ENCODE data around the gene PLEKHB2. TPM values are rescaled to one million over a fixed set of nuclear protein-coding genes. Genes with fewer than 3 reads are reported as not detected.
"Not testable (repeated sequence)": the region's sequence is repeated elsewhere in the genome, so short reads cannot be mapped to it uniquely, and the experiment has no call there.

Gene PLEKHB2
- total and polyA plus RNA-seq, 3 donors from 2014 or later: 86.5 to 126 (median 109) TPM

DNA sequence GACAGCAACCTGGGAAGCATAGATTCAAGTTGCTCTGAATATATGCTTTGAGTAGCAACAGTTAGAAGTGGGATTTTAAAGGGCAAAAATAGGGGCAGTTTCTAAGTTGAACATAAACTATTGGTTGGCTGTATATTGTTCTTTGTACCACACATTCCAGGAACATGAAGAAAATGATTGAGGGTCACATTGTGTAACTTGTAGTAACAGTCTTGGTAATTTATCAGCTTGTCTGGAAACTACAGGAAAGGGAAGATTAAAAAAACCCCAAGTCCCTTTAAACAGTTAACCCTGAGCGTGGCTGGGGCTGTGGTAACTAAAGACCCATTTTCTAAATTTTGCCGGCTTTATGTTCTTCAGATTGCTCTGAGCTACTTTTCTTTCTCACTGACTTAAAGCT, 7.4 kb downstream of the PLEKHB2 start:
- TF ChIP-seq, protein P1, sequence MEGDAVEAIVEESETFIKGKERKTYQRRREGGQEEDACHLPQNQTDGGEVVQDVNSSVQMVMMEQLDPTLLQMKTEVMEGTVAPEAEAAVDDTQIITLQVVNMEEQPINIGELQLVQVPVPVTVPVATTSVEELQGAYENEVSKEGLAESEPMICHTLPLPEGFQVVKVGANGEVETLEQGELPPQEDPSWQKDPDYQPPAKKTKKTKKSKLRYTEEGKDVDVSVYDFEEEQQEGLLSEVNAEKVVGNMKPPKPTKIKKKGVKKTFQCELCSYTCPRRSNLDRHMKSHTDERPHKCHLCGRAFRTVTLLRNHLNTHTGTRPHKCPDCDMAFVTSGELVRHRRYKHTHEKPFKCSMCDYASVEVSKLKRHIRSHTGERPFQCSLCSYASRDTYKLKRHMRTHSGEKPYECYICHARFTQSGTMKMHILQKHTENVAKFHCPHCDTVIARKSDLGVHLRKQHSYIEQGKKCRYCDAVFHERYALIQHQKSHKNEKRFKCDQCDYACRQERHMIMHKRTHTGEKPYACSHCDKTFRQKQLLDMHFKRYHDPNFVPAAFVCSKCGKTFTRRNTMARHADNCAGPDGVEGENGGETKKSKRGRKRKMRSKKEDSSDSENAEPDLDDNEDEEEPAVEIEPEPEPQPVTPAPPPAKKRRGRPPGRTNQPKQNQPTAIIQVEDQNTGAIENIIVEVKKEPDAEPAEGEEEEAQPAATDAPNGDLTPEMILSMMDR (IDR thresholded peaks at IDR 0.05): no peak
- no peak for TF ChIP-seq POLR2A (IDR thresholded peaks at IDR 0.05)
- no peak for DNase-seq
- Histone ChIP-seq H3K36me3 (ENCODE audit: low read depth, missing control alignments) (no peaks in the 10 kb centered on the region), H3K4me3 (no peak overlapping the region), H3K27ac (no peak overlapping the region), H3K27me3 (no peaks in the 10 kb centered on the region), H3K9me3 (no peaks in the 10 kb centered on the region), H3K4me1 (no peaks in the 10 kb centered on the region)
- 68 to 83% methylated on average over 2 of the region's 2 CpGs for WGBS, 2 donors
- intact Hi-C loops (cut with DNase I; ENCODE audit: low total_unique reads): no loop called here

GRCh38 chr2:131113566-131114227, 8.6 kb downstream of the PLEKHB2 start:
- WGBS, 2 donors: 85 to 93% methylated on average over 7 of the region's 7 CpGs
- no peaks in the 10 kb centered on the region for H3K36me3 ChIP-seq (ENCODE audit: low read depth, missing control alignments)
- no peaks in the 10 kb centered on the region for H3K4me1 ChIP-seq
- H3K4me3 ChIP-seq: no peak overlapping the region
- intact Hi-C loops (cut with DNase I; ENCODE audit: low total_unique reads): no loop called here
- no peaks in the 10 kb centered on the region for H3K27me3 ChIP-seq
- H3K9me3 ChIP-seq: no peaks in the 10 kb centered on the region
- H3K27ac ChIP-seq: no peak overlapping the region
- DNase-seq: no peak
- TF ChIP-seq POLR2A (IDR thresholded peaks at IDR 0.05): no peak
- TF ChIP-seq, protein P1 (IDR thresholded peaks at IDR 0.05): no peak

GRCh38 chr2:131114950-131115349, 9.8 kb downstream of the PLEKHB2 start:
- DNase-seq; H3K27ac ChIP-seq; H3K36me3 ChIP-seq (ENCODE audit: low read depth, missing control alignments); H3K4me1 ChIP-seq; H3K9me3 ChIP-seq; intact Hi-C loops (cut with DNase I; ENCODE audit: low total_unique reads); H3K27me3 ChIP-seq; H3K4me3 ChIP-seq: not testable (repeated sequence)
- 92 to 94% methylated on average over 3 of the region's 3 CpGs for WGBS, 2 donors

DNA sequence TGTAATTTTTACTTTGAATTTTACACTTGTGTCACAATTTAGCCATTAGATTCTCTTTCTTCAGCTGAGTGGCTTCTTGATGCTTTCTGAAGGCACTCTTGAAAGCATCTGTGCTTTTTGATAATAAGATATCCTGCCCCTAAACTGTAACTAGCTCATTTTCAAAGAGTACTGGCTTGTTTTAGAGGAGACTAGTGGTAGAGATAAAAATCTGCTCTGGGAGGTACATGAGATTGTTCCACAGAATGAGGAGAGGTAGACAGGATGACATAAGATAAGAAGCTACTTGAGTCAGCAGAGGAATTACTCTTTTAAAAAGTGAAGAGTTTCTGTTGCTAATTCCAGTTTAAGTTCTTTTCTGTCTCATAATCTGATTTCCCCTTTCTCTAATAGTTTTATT, 10.6 kb downstream of the PLEKHB2 start:
- Histone ChIP-seq H3K36me3 (ENCODE audit: low read depth, missing control alignments) (no peaks in the 10 kb centered on the region), H3K4me3 (no peak overlapping the region), H3K4me1 (no peaks in the 10 kb centered on the region), H3K27ac (no peak overlapping the region), H3K9me3 (no peaks in the 10 kb centered on the region), H3K27me3 (no peaks in the 10 kb centered on the region)
- no peak for DNase-seq
- no peak for TF ChIP-seq POLR2A (IDR thresholded peaks at IDR 0.05)
- TF ChIP-seq, protein P1 (IDR thresholded peaks at IDR 0.05): no peak
- intact Hi-C loops (cut with DNase I; ENCODE audit: low total_unique reads): no loop called here

- H3K4me1 ChIP-seq: no peaks in the 10 kb centered on the region
- DNase-seq: no peak
- H3K9me3 ChIP-seq: no peaks in the 10 kb centered on the region
- H3K27ac ChIP-seq: no peak overlapping the region
- no peaks in the 10 kb centered on the region for H3K36me3 ChIP-seq (ENCODE audit: low read depth, missing control alignments)
- no peaks in the 10 kb centered on the region for H3K27me3 ChIP-seq
- 62 to 67% methylated on average over 12 of the region's 12 CpGs for WGBS, 2 donors
- no peak overlapping the region for H3K4me3 ChIP-seq
- intact Hi-C loops (cut with DNase I; ENCODE audit: low total_unique reads): no loop called here
- no peak for TF ChIP-seq POLR2A (IDR thresholded peaks at IDR 0.05)
- TF ChIP-seq, protein P1 (IDR thresholded peaks at IDR 0.05): no peak
These were observed 15.7 kb downstream of the PLEKHB2 start for GRCh38 chr2:131120815-131121317.

Measured in testis (tissue), 3 donors.